NCI-H2107 (cell line): Measurements from ENCODE around the gene GRK4.
"Not testable (repeated sequence)": the region's sequence is repeated elsewhere in the genome, so short reads cannot be mapped to it uniquely, and the experiment has no call there.

ENCODE experiments used
- DNase-seq: peaks from one replicate; lab custom pipeline; 2025; lab: John Stamatoyannopoulos, UW

The GRK4 gene

GRCh38 chr4:2942037-2942531 is 21.3 kb upstream of the GRK4 start:
- no peak for DNase-seq

- no peak for DNase-seq
These were observed 20.6 kb upstream of the GRK4 start for GRCh38 chr4:2942532-2943363.

DNA sequence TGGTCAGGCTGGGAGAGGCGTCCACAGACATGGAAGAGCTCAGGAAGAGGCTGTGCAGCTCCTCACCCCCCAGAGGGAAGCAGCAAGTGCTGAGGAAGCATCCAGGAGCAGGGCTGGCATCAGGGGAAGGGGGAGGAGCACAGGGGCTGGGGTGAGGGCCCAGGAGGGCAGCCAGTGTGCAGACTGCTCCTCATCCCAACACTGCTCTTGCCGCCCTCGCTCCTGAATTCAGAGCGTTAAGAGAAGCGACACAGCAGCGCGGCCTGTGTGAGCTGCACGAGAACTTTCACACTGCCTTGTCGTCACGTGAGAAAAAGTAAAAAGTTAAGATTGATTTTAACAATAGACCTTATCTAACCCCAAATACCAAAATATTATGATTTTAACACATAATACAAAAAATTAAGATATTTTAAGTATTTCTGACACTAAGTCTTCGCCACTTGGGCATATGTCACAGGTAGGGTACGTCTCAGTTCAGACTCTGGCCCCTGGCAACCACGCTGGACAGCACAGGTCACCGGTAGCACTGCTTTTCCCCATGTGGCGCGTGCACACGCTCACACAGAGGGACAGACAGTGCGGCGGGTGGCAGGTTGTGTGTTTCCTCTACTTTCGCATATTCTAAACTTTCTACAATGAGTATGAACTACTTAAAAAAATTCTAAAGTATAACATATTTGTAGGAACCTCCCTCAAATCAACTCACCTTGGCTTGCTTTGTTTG is 19.8 kb upstream of the GRK4 start:
- no peak for DNase-seq

GRCh38 chr4:2944091-2944482 is 19.3 kb upstream of the GRK4 start:
- no peak for DNase-seq

GRCh38 chr4:2944586-2945526 is 18.5 kb upstream of the GRK4 start:
- no peak for DNase-seq

- not testable (repeated sequence) for DNase-seq
These were observed 17.5 kb upstream of the GRK4 start for GRCh38 chr4:2945619-2946604.

- DNase-seq = no peak
These were observed 16.4 kb upstream of the GRK4 start for GRCh38 chr4:2946812-2947600.

- DNase-seq = no peak
These were observed 15.4 kb upstream of the GRK4 start for GRCh38 chr4:2947926-2948325.

GRCh38 chr4:2948895-2949781 is 14.2 kb upstream of the GRK4 start:
- no peak for DNase-seq

GRCh38 chr4:2949782-2950125 is 13.6 kb upstream of the GRK4 start:
- no peak for DNase-seq

GRCh38 chr4:2950221-2950989 is 13.0 kb upstream of the GRK4 start:
- DNase-seq = no peak

GRCh38 chr4:2953496-2953895 is 9.9 kb upstream of the GRK4 start:
- DNase-seq = no peak

DNA sequence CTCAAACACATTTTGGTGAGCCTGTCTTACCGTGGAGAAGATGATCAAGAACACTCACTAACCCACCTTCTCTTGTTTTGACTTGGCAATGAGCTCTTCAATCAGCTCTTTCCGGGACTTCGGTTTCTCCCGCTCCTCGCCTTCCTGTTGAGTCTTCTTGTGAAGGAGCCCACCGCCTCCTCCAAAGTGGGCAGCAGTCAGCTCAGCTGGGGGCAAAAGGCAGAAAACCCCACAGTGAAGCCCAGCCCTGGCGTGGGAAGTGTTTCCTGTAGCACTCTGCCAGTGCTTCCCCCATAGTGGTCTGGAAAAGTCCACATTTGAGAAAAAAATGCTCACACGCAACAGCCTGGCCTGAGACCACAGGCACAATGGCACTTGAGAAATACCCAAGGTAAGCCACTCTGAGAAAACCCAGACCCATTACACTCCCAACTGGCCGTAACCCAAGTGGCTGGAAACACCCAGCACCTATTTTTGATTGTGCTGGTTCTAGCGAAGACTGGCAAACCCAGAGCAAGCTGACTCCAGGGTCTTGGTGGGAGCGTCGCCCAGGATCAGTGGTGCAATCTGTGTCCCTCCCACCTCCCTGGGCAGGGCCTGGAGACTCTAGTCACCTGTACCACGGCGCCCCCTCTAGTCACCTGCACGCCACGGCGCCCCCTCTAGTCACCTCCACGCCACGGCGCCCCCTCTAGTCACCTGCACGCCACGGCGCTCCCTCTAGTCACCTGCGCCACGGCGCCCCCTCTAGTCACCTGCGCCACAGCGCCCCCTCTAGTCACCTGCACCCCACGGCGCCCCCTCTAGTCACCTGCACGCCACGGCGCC is 8.8 kb upstream of the GRK4 start:
- no peak for DNase-seq

- DNase-seq = not testable (repeated sequence)
These were observed 8.0 kb upstream of the GRK4 start for GRCh38 chr4:2955186-2956044.

DNA sequence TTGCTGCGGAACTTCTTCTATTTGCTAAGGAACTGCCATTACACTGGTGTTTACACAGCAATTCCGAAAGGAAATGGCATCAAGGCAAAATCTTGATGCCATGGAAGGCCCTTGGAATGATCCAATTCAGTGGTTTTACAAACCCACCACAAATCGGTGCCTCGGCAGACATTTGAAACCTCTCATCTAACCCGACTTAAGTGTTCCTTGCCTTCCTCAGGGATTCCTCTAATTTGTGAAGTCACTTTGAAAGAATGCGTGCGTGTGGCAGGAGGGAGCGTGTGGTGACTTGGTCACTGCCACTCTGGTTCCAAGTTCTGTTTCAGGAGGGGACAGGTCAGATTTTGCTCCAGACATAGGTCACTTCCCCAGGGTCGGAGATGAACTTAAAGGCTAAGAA is 4.9 kb upstream of the GRK4 start:
- DNase-seq = no peak

- not testable (repeated sequence) for DNase-seq
These were observed 2.9 kb upstream of the GRK4 start for GRCh38 chr4:2960450-2960849.

- no peak for DNase-seq
These were observed 2.0 kb upstream of the GRK4 start for GRCh38 chr4:2961421-2961810.
